ENCODE data around the gene PRR20B.
"Not testable (repeated sequence)": the region's sequence is repeated elsewhere in the genome, so short reads cannot be mapped to it uniquely, and the experiment has no call there.

PRR20B gene

GRCh38 chr13:57138988-57139387 is 8.3 kb upstream of the PRR20B start:
- no peak overlapping the region for H3K4ac ChIP-seq (ENCODE audit: low read depth, low read length)
- no peaks in the 10 kb centered on the region for H3K79me2 ChIP-seq (ENCODE audit: control insufficient read depth, insufficient read depth, low read length)
- no peak overlapping the region for H2BK120ac ChIP-seq (ENCODE audit: low read depth, low read length)
- no peak overlapping the region for H3K9ac ChIP-seq (ENCODE audit: low read length)
- H2AK5ac ChIP-seq (ENCODE audit: low read length) = no peak overlapping the region
- no peak overlapping the region for H4K8ac ChIP-seq (ENCODE audit: low read depth, low read length)
- H3K18ac ChIP-seq (ENCODE audit: low read length) = no peak overlapping the region
- no peak overlapping the region for H3K4me3 ChIP-seq (ENCODE audit: low read length)
- no peak overlapping the region for H3K27ac ChIP-seq (ENCODE audit: low read depth, low read length)
- H4K5ac ChIP-seq (ENCODE audit: low read length) = no peak overlapping the region
- H3K36me3 ChIP-seq (ENCODE audit: control insufficient read depth, insufficient read depth, low read length) = no peaks in the 10 kb centered on the region
- H3K56ac ChIP-seq (ENCODE audit: low read length) = no peak overlapping the region
- H3K79me1 ChIP-seq (ENCODE audit: low read length) = no peaks in the 10 kb centered on the region
- no peak overlapping the region for H3K4me2 ChIP-seq (ENCODE audit: low read length)
- no peak overlapping the region for H2BK15ac ChIP-seq (replicated peaks; ENCODE audit: low read depth)
- H3K23ac ChIP-seq (ENCODE audit: low read length) = no peak overlapping the region
- no peak overlapping the region for H2BK5ac ChIP-seq (ENCODE audit: low read length)
- WGBS (ENCODE audit: extremely low coverage, insufficient coverage, low lambda C conversion rate) = no CpG with 5 or more reads among the region's 5 CpGs
- DNase-seq = no peak
- no peaks in the 10 kb centered on the region for H3K4me1 ChIP-seq (ENCODE audit: control insufficient read depth, low read depth, low read length)
- H3K27me3 ChIP-seq (ENCODE audit: insufficient read depth, low read length, poor library complexity) = no peaks in the 10 kb centered on the region

GRCh38 chr13:57139781-57140180 is 7.5 kb upstream of the PRR20B start:
- H3K4me2 ChIP-seq (ENCODE audit: low read length); H3K4ac ChIP-seq (ENCODE audit: low read depth, low read length); H3K79me2 ChIP-seq (ENCODE audit: control insufficient read depth, insufficient read depth, low read length); H4K5ac ChIP-seq (ENCODE audit: low read length); H3K36me3 ChIP-seq (ENCODE audit: control insufficient read depth, insufficient read depth, low read length); H2BK15ac ChIP-seq (replicated peaks; ENCODE audit: low read depth); H2AK5ac ChIP-seq (ENCODE audit: low read length); H3K4me3 ChIP-seq (ENCODE audit: low read length); H3K9ac ChIP-seq (ENCODE audit: low read length); H3K56ac ChIP-seq (ENCODE audit: low read length); H3K79me1 ChIP-seq (ENCODE audit: low read length); H3K27ac ChIP-seq (ENCODE audit: low read depth, low read length); H3K23ac ChIP-seq (ENCODE audit: low read length); H3K27me3 ChIP-seq (ENCODE audit: insufficient read depth, low read length, poor library complexity); H3K18ac ChIP-seq (ENCODE audit: low read length); H2BK5ac ChIP-seq (ENCODE audit: low read length); H2BK120ac ChIP-seq (ENCODE audit: low read depth, low read length); H3K4me1 ChIP-seq (ENCODE audit: control insufficient read depth, low read depth, low read length); H4K8ac ChIP-seq (ENCODE audit: low read depth, low read length); DNase-seq: not testable (repeated sequence)
- WGBS (ENCODE audit: extremely low coverage, insufficient coverage, low lambda C conversion rate) = no CpG with 5 or more reads among the region's 18 CpGs

- not testable (repeated sequence) for DNase-seq; H3K56ac ChIP-seq (ENCODE audit: low read length)
- no CpG with 5 or more reads among the region's 34 CpGs for WGBS (ENCODE audit: extremely low coverage, insufficient coverage, low lambda C conversion rate)
Measured at GRCh38 chr13:57140235-57140968, 6.9 kb upstream of the PRR20B start, which contains the start of gene PRR20A. Gene PRR20A (plus strand): TSS chr13:57140918. CDS start chr13:57141305, 387 bp downstream.

DNA sequence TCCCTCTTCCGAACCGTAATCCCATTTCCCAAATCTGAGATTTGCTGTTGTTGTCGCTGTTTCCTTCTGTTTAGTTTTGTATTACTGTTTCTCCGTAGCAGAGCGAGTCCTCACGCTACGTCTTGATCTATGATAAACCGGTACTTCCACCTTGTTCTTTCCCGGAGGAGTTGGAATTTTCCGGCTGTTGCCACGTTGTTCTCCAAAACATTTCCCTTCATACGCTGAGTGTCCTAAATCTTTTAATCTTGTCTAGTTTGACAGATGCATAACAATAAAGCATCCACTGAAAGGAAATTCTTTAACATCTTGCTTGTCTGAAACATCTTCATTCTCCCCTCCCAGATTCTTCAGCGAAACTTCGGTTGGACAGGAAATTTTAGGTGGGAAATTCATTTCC is 818 bp downstream of the PRR20B start:
- H2AK5ac ChIP-seq (ENCODE audit: low read length); H2BK5ac ChIP-seq (ENCODE audit: low read length); H4K8ac ChIP-seq (ENCODE audit: low read depth, low read length); DNase-seq; H3K79me2 ChIP-seq (ENCODE audit: control insufficient read depth, insufficient read depth, low read length); H3K56ac ChIP-seq (ENCODE audit: low read length); H3K27me3 ChIP-seq (ENCODE audit: insufficient read depth, low read length, poor library complexity); H3K9ac ChIP-seq (ENCODE audit: low read length); H4K5ac ChIP-seq (ENCODE audit: low read length); H2BK120ac ChIP-seq (ENCODE audit: low read depth, low read length); H3K36me3 ChIP-seq (ENCODE audit: control insufficient read depth, insufficient read depth, low read length); H3K79me1 ChIP-seq (ENCODE audit: low read length); H3K4me1 ChIP-seq (ENCODE audit: control insufficient read depth, low read depth, low read length); H3K18ac ChIP-seq (ENCODE audit: low read length); H3K27ac ChIP-seq (ENCODE audit: low read depth, low read length); H2BK15ac ChIP-seq (replicated peaks; ENCODE audit: low read depth); H3K4ac ChIP-seq (ENCODE audit: low read depth, low read length); H3K23ac ChIP-seq (ENCODE audit: low read length); H3K4me2 ChIP-seq (ENCODE audit: low read length); H3K4me3 ChIP-seq (ENCODE audit: low read length): not testable (repeated sequence)
- WGBS (ENCODE audit: extremely low coverage, insufficient coverage, low lambda C conversion rate) = no CpG with 5 or more reads among the region's 14 CpGs

More at GRCh38 chr13:57140235-57140968, 6.9 kb upstream of the PRR20B start, which contains the start of gene PRR20A:
- H2BK120ac ChIP-seq (ENCODE audit: low read depth, low read length); H3K79me2 ChIP-seq (ENCODE audit: control insufficient read depth, insufficient read depth, low read length); H3K27ac ChIP-seq (ENCODE audit: low read depth, low read length); H3K4ac ChIP-seq (ENCODE audit: low read depth, low read length); H4K5ac ChIP-seq (ENCODE audit: low read length); H3K23ac ChIP-seq (ENCODE audit: low read length); H2BK15ac ChIP-seq (replicated peaks; ENCODE audit: low read depth); H2BK5ac ChIP-seq (ENCODE audit: low read length); H3K4me1 ChIP-seq (ENCODE audit: control insufficient read depth, low read depth, low read length); H3K36me3 ChIP-seq (ENCODE audit: control insufficient read depth, insufficient read depth, low read length); H3K79me1 ChIP-seq (ENCODE audit: low read length); H3K4me3 ChIP-seq (ENCODE audit: low read length); H2AK5ac ChIP-seq (ENCODE audit: low read length); H3K9ac ChIP-seq (ENCODE audit: low read length); H3K27me3 ChIP-seq (ENCODE audit: insufficient read depth, low read length, poor library complexity); H4K8ac ChIP-seq (ENCODE audit: low read depth, low read length); H3K4me2 ChIP-seq (ENCODE audit: low read length); H3K18ac ChIP-seq (ENCODE audit: low read length): not testable (repeated sequence)

DNA sequence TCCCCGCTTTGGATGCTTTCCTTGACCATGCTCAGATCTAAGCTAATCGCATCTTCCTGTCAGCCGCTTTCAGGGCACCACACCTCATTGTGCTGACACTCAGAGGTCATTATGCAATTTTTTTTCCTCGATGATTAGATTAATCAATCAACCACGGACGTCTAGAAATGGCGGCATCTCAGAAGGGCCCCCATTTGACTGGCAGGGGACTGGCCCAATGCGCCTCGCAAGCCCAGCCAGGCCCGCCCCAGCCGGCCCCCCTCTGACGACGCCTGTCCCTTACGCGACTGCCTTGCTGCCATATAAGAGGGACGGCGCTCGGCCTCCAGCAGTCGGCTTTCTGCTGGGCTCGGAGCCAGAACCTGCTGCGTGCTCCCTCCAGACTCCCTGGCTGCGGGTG is 6.5 kb downstream of the PRR20B start, which contains the start of gene PRR20C:
Gene PRR20C (plus strand): TSS at position 301 of the 400 bp plus-strand sequence. CDS start 387 bp downstream, outside the sequence.
- WGBS (ENCODE audit: extremely low coverage, insufficient coverage, low lambda C conversion rate) = no CpG with 5 or more reads among the region's 22 CpGs

GRCh38 chr13:57160332-57160731 is 13.0 kb downstream of the PRR20B start, which contains the start of gene PRR20D:
Gene PRR20D (plus strand): TSS chr13:57160632. CDS start chr13:57161019, 387 bp downstream.
- H3K79me1 ChIP-seq (ENCODE audit: low read length); H2BK15ac ChIP-seq (replicated peaks; ENCODE audit: low read depth); H2BK5ac ChIP-seq (ENCODE audit: low read length); H3K4me2 ChIP-seq (ENCODE audit: low read length); H4K8ac ChIP-seq (ENCODE audit: low read depth, low read length); H3K27ac ChIP-seq (ENCODE audit: low read depth, low read length); H3K36me3 ChIP-seq (ENCODE audit: control insufficient read depth, insufficient read depth, low read length); H3K4me1 ChIP-seq (ENCODE audit: control insufficient read depth, low read depth, low read length); H4K5ac ChIP-seq (ENCODE audit: low read length); H3K18ac ChIP-seq (ENCODE audit: low read length); H3K23ac ChIP-seq (ENCODE audit: low read length); H2BK120ac ChIP-seq (ENCODE audit: low read depth, low read length); H3K79me2 ChIP-seq (ENCODE audit: control insufficient read depth, insufficient read depth, low read length); H2AK5ac ChIP-seq (ENCODE audit: low read length); H3K56ac ChIP-seq (ENCODE audit: low read length); H3K4me3 ChIP-seq (ENCODE audit: low read length); DNase-seq; H3K27me3 ChIP-seq (ENCODE audit: insufficient read depth, low read length, poor library complexity); H3K4ac ChIP-seq (ENCODE audit: low read depth, low read length); H3K9ac ChIP-seq (ENCODE audit: low read length): not testable (repeated sequence)
- no CpG with 5 or more reads among the region's 22 CpGs for WGBS (ENCODE audit: extremely low coverage, insufficient coverage, low lambda C conversion rate)

More for the DNA sequence above, 6.5 kb downstream of the PRR20B start, which contains the start of gene PRR20C:
- not testable (repeated sequence) for H3K27me3 ChIP-seq (ENCODE audit: insufficient read depth, low read length, poor library complexity); H3K27ac ChIP-seq (ENCODE audit: low read depth, low read length); H3K36me3 ChIP-seq (ENCODE audit: control insufficient read depth, insufficient read depth, low read length); H2BK5ac ChIP-seq (ENCODE audit: low read length); H2BK120ac ChIP-seq (ENCODE audit: low read depth, low read length); H3K4ac ChIP-seq (ENCODE audit: low read depth, low read length); H3K4me3 ChIP-seq (ENCODE audit: low read length); H4K5ac ChIP-seq (ENCODE audit: low read length); H3K18ac ChIP-seq (ENCODE audit: low read length); H3K9ac ChIP-seq (ENCODE audit: low read length); H3K56ac ChIP-seq (ENCODE audit: low read length); DNase-seq; H3K4me2 ChIP-seq (ENCODE audit: low read length); H4K8ac ChIP-seq (ENCODE audit: low read depth, low read length); H3K4me1 ChIP-seq (ENCODE audit: control insufficient read depth, low read depth, low read length); H3K79me2 ChIP-seq (ENCODE audit: control insufficient read depth, insufficient read depth, low read length); H2BK15ac ChIP-seq (replicated peaks; ENCODE audit: low read depth); H3K23ac ChIP-seq (ENCODE audit: low read length); H2AK5ac ChIP-seq (ENCODE audit: low read length); H3K79me1 ChIP-seq (ENCODE audit: low read length)

Data from mesendoderm (in vitro differentiated cells).